ENCODE measurements around the gene RUFY1.
"Not testable (repeated sequence)": the region's sequence is repeated elsewhere in the genome, so short reads cannot be mapped to it uniquely, and the experiment has no call there.

Gene RUFY1

GRCh38 chr5:179639296-179639695, 88.9 kb downstream of the RUFY1 start:
- not testable (repeated sequence) for H3K4me1 ChIP-seq (ENCODE audit: control insufficient read depth in 2 of 2, insufficient read depth in 2 of 2, low read length in 2 of 2); H3K27ac ChIP-seq (ENCODE audit: low read depth in 2 of 2, low read length in 2 of 2); H3K9me3 ChIP-seq (ENCODE audit: control insufficient read depth in 2 of 2, low read length in 2 of 2); H3K27me3 ChIP-seq (ENCODE audit: control insufficient read depth in 2 of 2, insufficient read depth in 2 of 2, low read length in 2 of 2); H3K36me3 ChIP-seq (ENCODE audit: control insufficient read depth in 2 of 2, insufficient read depth in 2 of 2, low read length in 2 of 2); H3K9ac ChIP-seq (ENCODE audit: low read depth in 1 of 2, low read length in 2 of 2); H3K4me3 ChIP-seq (ENCODE audit: low read length in 2 of 2)

DNA sequence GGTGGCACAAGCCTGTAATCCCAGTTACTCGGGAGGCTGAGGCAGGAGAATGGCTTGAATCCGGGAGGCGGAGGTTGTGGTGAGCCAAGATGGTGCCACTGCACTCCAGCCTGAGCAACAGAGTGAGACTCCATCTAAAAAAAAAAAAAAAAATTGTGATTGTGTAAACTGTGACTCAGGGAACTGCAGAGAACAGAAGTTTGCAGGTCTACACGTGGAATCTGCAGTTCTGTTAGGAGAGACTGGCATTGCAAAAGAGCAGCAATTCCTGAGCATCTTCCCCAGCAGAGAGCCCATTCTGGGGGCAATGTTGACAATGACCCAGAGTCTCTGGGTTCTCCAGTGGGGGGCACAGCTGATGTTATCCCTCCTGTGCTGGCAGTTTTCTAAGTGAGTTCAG, 91.4 kb downstream of the RUFY1 start:
- not testable (repeated sequence) for H3K27me3 ChIP-seq (ENCODE audit: control insufficient read depth in 2 of 2, insufficient read depth in 2 of 2, low read length in 2 of 2); H3K36me3 ChIP-seq (ENCODE audit: control insufficient read depth in 2 of 2, insufficient read depth in 2 of 2, low read length in 2 of 2); H3K4me3 ChIP-seq (ENCODE audit: low read length in 2 of 2); H3K4me1 ChIP-seq (ENCODE audit: control insufficient read depth in 2 of 2, insufficient read depth in 2 of 2, low read length in 2 of 2); H3K9ac ChIP-seq (ENCODE audit: low read depth in 1 of 2, low read length in 2 of 2); H3K9me3 ChIP-seq (ENCODE audit: control insufficient read depth in 2 of 2, low read length in 2 of 2); H3K27ac ChIP-seq (ENCODE audit: low read depth in 2 of 2, low read length in 2 of 2)

GRCh38 chr5:179642626-179643025, 92.3 kb downstream of the RUFY1 start:
- H3K4me1 ChIP-seq (ENCODE audit: control insufficient read depth in 2 of 2, insufficient read depth in 2 of 2, low read length in 2 of 2); H3K9me3 ChIP-seq (ENCODE audit: control insufficient read depth in 2 of 2, low read length in 2 of 2); H3K4me3 ChIP-seq (ENCODE audit: low read length in 2 of 2); H3K36me3 ChIP-seq (ENCODE audit: control insufficient read depth in 2 of 2, insufficient read depth in 2 of 2, low read length in 2 of 2); H3K27me3 ChIP-seq (ENCODE audit: control insufficient read depth in 2 of 2, insufficient read depth in 2 of 2, low read length in 2 of 2); H3K27ac ChIP-seq (ENCODE audit: low read depth in 2 of 2, low read length in 2 of 2); H3K9ac ChIP-seq (ENCODE audit: low read depth in 1 of 2, low read length in 2 of 2): not testable (repeated sequence)

- not testable (repeated sequence) for H3K4me3 ChIP-seq (ENCODE audit: low read length in 2 of 2); H3K9ac ChIP-seq (ENCODE audit: low read depth in 1 of 2, low read length in 2 of 2); H3K9me3 ChIP-seq (ENCODE audit: control insufficient read depth in 2 of 2, low read length in 2 of 2); H3K27me3 ChIP-seq (ENCODE audit: control insufficient read depth in 2 of 2, insufficient read depth in 2 of 2, low read length in 2 of 2); H3K36me3 ChIP-seq (ENCODE audit: control insufficient read depth in 2 of 2, insufficient read depth in 2 of 2, low read length in 2 of 2); H3K4me1 ChIP-seq (ENCODE audit: control insufficient read depth in 2 of 2, insufficient read depth in 2 of 2, low read length in 2 of 2); H3K27ac ChIP-seq (ENCODE audit: low read depth in 2 of 2, low read length in 2 of 2)
These were observed 93.0 kb downstream of the RUFY1 start for GRCh38 chr5:179643141-179643920.

- not testable (repeated sequence) for H3K36me3 ChIP-seq (ENCODE audit: control insufficient read depth in 2 of 2, insufficient read depth in 2 of 2, low read length in 2 of 2); H3K27me3 ChIP-seq (ENCODE audit: control insufficient read depth in 2 of 2, insufficient read depth in 2 of 2, low read length in 2 of 2); H3K9me3 ChIP-seq (ENCODE audit: control insufficient read depth in 2 of 2, low read length in 2 of 2); H3K4me1 ChIP-seq (ENCODE audit: control insufficient read depth in 2 of 2, insufficient read depth in 2 of 2, low read length in 2 of 2); H3K9ac ChIP-seq (ENCODE audit: low read depth in 1 of 2, low read length in 2 of 2); H3K27ac ChIP-seq (ENCODE audit: low read depth in 2 of 2, low read length in 2 of 2); H3K4me3 ChIP-seq (ENCODE audit: low read length in 2 of 2)
These were observed 94.4 kb downstream of the RUFY1 start for GRCh38 chr5:179644766-179645165.

DNA sequence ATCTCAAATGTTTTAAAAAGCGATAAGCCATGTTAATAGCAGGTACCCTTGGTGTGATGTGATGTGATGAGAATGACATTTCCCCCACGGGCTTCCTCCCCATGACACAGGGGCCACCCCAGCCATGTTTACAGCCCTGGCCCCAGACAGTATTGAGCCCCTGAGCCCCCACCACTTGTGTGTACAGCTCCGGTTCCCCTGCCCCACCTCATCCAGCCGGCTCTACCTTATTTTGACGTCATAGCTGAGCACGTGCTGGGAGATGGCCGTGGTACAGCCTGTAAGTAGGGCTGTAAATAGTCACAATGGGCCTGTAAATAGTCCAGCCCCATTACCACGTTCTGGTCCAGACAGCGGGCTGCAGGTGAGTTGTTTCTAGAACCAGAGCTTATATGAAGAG, 98.1 kb downstream of the RUFY1 start:
- Histone ChIP-seq H3K9ac (ENCODE audit: low read depth in 1 of 2, low read length in 2 of 2) (no peak overlapping the region), H3K27ac (ENCODE audit: low read depth in 2 of 2, low read length in 2 of 2) (no peak overlapping the region), H3K36me3 (ENCODE audit: control insufficient read depth in 2 of 2, insufficient read depth in 2 of 2, low read length in 2 of 2) (no peaks in the 10 kb centered on the region), H3K9me3 (ENCODE audit: control insufficient read depth in 2 of 2, low read length in 2 of 2) (no peaks in the 10 kb centered on the region), H3K4me3 (ENCODE audit: low read length in 2 of 2) (no peak overlapping the region), H3K27me3 (ENCODE audit: control insufficient read depth in 2 of 2, insufficient read depth in 2 of 2, low read length in 2 of 2) (no peaks in the 10 kb centered on the region), H3K4me1 (ENCODE audit: control insufficient read depth in 2 of 2, insufficient read depth in 2 of 2, low read length in 2 of 2) (no peaks in the 10 kb centered on the region)

DNA sequence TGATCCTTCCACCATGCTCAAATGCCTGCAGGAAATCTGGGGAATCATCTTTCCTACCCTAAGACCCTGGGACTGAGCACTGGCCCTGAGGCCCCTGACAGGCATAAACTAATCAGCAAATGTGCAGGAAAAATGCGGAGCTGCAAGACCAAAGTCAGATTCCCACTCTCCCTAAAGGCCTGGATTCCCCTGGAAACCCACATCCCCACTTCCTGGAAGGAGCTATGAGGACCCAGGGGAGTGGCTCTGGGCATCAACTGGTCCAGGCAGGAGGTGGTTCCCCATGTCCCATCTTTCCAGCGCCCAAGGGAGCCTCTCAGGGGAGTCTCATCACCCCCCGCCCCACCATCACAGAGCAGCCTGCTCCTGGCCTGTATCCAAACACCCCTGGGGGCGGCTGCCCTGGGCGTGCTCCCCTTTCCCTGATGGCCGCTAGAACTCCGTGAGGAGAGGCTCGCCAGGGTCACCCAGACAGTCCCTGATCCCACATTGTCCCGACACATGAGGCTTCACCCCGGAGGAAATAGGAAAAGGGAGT, 98.9 kb downstream of the RUFY1 start:
- not testable (repeated sequence) for H3K27me3 ChIP-seq (ENCODE audit: control insufficient read depth in 2 of 2, insufficient read depth in 2 of 2, low read length in 2 of 2); H3K27ac ChIP-seq (ENCODE audit: low read depth in 2 of 2, low read length in 2 of 2); H3K9me3 ChIP-seq (ENCODE audit: control insufficient read depth in 2 of 2, low read length in 2 of 2)

DNA sequence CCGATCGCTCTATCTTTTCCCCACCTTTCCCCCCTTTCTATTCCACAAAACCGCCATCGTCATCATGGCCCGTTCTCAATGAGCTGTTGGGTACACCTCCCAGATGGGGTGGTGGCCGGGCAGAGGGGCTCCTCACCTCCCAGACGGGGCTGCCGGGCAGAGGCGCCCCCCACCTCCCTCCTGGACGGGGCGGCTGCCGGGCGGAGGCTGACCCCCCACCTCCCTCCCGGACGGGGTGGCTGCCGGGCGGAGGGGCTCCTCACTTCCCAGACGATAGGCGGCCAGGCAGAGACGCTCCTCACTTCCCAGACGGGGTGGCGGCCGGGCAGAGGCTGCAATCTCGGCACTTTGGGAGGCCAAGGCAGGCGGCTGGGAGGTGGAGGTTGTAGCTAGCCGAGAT, 99.9 kb downstream of the RUFY1 start:
- not testable (repeated sequence) for H3K27ac ChIP-seq (ENCODE audit: low read depth in 2 of 2, low read length in 2 of 2); H3K9ac ChIP-seq (ENCODE audit: low read depth in 1 of 2, low read length in 2 of 2); H3K27me3 ChIP-seq (ENCODE audit: control insufficient read depth in 2 of 2, insufficient read depth in 2 of 2, low read length in 2 of 2); H3K9me3 ChIP-seq (ENCODE audit: control insufficient read depth in 2 of 2, low read length in 2 of 2); H3K4me3 ChIP-seq (ENCODE audit: low read length in 2 of 2); H3K36me3 ChIP-seq (ENCODE audit: control insufficient read depth in 2 of 2, insufficient read depth in 2 of 2, low read length in 2 of 2); H3K4me1 ChIP-seq (ENCODE audit: control insufficient read depth in 2 of 2, insufficient read depth in 2 of 2, low read length in 2 of 2)

More for the DNA sequence above, 98.9 kb downstream of the RUFY1 start:
- H3K36me3 ChIP-seq (ENCODE audit: control insufficient read depth in 2 of 2, insufficient read depth in 2 of 2, low read length in 2 of 2); H3K9ac ChIP-seq (ENCODE audit: low read depth in 1 of 2, low read length in 2 of 2); H3K4me1 ChIP-seq (ENCODE audit: control insufficient read depth in 2 of 2, insufficient read depth in 2 of 2, low read length in 2 of 2); H3K4me3 ChIP-seq (ENCODE audit: low read length in 2 of 2): not testable (repeated sequence)

- H3K36me3 ChIP-seq (ENCODE audit: control insufficient read depth in 2 of 2, insufficient read depth in 2 of 2, low read length in 2 of 2); H3K4me1 ChIP-seq (ENCODE audit: control insufficient read depth in 2 of 2, insufficient read depth in 2 of 2, low read length in 2 of 2); H3K27me3 ChIP-seq (ENCODE audit: control insufficient read depth in 2 of 2, insufficient read depth in 2 of 2, low read length in 2 of 2); H3K9me3 ChIP-seq (ENCODE audit: control insufficient read depth in 2 of 2, low read length in 2 of 2); H3K27ac ChIP-seq (ENCODE audit: low read depth in 2 of 2, low read length in 2 of 2); H3K4me3 ChIP-seq (ENCODE audit: low read length in 2 of 2); H3K9ac ChIP-seq (ENCODE audit: low read depth in 1 of 2, low read length in 2 of 2): not testable (repeated sequence)
These were observed 102.8 kb downstream of the RUFY1 start for GRCh38 chr5:179653135-179653534.

DNA sequence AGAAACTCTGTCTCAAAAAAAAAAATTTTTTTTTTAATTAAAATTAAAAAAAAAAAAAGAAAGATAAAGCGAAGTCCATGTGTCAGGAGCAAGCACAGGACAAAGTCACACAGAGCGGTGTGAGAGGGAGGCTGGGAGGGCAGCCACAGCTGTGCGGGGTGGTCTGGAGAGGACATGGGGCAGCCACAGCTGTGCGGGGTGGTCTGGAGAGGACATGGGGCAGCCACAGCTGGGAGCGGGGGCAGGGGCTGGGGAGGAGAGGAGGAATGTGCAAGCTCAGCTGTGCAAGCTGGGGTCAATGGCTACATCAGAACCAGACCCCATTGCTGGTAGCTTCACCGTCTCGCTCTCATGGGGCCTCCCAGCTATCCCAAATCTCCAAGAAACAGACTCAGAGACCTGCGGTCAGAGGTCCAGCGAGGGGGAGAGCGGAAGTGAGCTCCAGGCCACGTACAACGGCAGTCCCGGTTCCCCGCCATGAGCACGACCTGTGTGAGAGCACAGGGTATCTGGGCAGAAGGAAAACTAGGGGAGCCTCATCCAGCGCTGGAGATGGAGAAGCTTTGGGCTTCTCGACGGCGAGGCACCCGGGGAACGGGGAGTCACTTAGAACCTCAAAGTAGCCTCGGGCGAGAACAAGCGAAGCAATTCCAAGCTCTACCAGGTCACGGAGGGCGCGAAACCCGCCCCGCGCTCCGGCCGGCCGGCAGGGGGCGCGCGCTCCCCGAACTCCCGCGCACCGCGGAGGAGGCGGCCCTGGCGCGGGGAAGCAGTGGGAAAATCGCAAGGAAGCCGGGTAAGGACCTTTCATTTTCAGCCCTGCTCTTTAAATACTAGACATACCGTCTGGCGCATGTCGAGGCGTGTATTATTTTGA, 107.2 kb downstream of the RUFY1 start:
- not testable (repeated sequence) for H3K27ac ChIP-seq (ENCODE audit: low read depth in 2 of 2, low read length in 2 of 2); H3K27me3 ChIP-seq (ENCODE audit: control insufficient read depth in 2 of 2, insufficient read depth in 2 of 2, low read length in 2 of 2); H3K9ac ChIP-seq (ENCODE audit: low read depth in 1 of 2, low read length in 2 of 2); H3K36me3 ChIP-seq (ENCODE audit: control insufficient read depth in 2 of 2, insufficient read depth in 2 of 2, low read length in 2 of 2); H3K4me1 ChIP-seq (ENCODE audit: control insufficient read depth in 2 of 2, insufficient read depth in 2 of 2, low read length in 2 of 2); H3K9me3 ChIP-seq (ENCODE audit: control insufficient read depth in 2 of 2, low read length in 2 of 2)
- peak overlapping the region in 1 of 2 donors; percentile 52 for H3K4me3 ChIP-seq (ENCODE audit: low read length in 2 of 2)
